Fibroblast of the aortic adventitia (primary cell): ENCODE measurements around the gene DSC3. TPM values are rescaled to one million over a fixed set of nuclear protein-coding genes. Genes with fewer than 3 reads are reported as not detected.

Experiments
- DNase-seq: peaks from one replicate; pipeline ENCODE4 v3.0.0-alpha.2; 2010; ENCODE audit warnings: low read depth
- H3K4me3 ChIP-seq: 2 replicates; pipeline ENCODE4 v1.5.1; 2011; ENCODE audit warnings: low read depth, mild to moderate bottlenecking, control low read depth, low read length, moderate library complexity
- small RNA-seq: library from RNA; depleted of rRNA; stranded (forward); fragments of <200 nt; gene quantifications from one replicate; pipeline ENCODE3, GENCODE V24; 2012
- total RNA-seq: library from RNA; depleted of rRNA; stranded (reverse); fragments of >200 nt; gene quantifications from 2 replicates; pipeline ENCODE4 v1.2.3, GENCODE V29; 2012; ENCODE audit warnings: low replicate concordance
- TF ChIP-seq, protein P1 (sequence below): IDR thresholded peaks from 2 replicates; pipeline ENCODE4 v1.5.1; 2011; ENCODE audit warnings: mild to moderate bottlenecking, low read length, control low read depth, inconsistent platforms; ENCODE audit not compliant: insufficient read depth

Gene DSC3
- total RNA-seq, 1 donor: 0.09 TPM

DNA sequence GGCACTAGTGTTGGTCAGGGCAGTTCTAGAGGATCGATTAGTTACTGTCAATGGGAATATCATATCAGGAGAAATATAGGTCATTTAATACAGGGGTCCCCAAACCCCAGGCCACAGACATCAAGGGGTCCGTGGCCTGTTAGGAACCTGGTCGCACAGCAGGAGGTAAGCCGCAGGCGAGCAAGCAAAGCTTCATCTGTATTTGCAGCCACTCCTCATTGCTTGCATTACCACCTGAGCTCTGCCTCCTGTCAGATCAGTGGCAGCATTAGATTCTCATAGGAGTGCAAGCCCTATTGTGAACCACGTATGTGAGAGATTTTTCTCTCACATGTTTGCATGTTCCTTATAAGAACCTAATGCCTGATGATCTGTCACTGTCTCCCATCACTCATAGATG, 81.9 kb downstream of the DSC3 start:
- TF ChIP-seq, protein P1, sequence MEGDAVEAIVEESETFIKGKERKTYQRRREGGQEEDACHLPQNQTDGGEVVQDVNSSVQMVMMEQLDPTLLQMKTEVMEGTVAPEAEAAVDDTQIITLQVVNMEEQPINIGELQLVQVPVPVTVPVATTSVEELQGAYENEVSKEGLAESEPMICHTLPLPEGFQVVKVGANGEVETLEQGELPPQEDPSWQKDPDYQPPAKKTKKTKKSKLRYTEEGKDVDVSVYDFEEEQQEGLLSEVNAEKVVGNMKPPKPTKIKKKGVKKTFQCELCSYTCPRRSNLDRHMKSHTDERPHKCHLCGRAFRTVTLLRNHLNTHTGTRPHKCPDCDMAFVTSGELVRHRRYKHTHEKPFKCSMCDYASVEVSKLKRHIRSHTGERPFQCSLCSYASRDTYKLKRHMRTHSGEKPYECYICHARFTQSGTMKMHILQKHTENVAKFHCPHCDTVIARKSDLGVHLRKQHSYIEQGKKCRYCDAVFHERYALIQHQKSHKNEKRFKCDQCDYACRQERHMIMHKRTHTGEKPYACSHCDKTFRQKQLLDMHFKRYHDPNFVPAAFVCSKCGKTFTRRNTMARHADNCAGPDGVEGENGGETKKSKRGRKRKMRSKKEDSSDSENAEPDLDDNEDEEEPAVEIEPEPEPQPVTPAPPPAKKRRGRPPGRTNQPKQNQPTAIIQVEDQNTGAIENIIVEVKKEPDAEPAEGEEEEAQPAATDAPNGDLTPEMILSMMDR: no peak
- no peak for DNase-seq

DNA sequence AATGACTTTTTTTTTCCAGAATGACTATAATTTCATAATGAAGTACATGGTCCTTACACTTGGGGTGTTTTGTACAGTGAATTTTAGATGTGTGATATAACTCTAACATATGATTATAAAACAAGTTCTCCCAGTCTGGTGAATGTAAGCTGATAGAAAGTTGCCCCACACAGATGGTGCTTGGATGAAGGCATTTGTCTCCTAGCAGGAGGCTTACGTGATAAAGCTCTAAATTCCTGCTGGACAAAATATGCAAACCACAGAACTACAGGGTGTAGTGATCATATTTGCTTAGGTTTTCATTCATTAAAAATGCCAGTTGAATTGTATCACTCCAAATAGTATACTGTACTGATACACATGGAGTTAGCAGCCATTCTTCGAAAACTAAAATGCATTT, 85.5 kb downstream of the DSC3 start:
- no peak overlapping the region for H3K4me3 ChIP-seq
- DNase-seq: no peak
- TF ChIP-seq, protein P1: no peak

More for the DNA sequence above, 81.9 kb downstream of the DSC3 start:
- no peak overlapping the region for H3K4me3 ChIP-seq

DNA sequence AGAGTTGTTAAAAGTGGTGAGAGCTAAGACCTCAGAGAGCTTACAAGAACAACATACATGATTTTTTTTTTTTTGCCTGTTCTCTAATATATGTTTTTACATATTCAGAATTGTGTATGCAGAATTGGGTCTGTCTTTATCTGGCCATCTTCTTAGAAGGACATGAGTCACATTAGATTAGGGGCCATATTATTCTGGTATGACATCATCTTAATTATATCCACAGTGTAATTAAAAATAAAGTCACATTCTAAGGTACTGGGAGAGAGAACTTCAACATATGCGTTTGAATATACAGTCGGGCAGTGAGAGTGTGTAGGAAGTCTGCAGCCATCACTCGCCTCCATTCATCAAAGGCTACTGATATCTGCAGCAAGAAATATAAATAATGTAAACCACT, 88.3 kb downstream of the DSC3 start:
- TF ChIP-seq, protein P1: no peak
- H3K4me3 ChIP-seq: no peak overlapping the region
- DNase-seq: no peak

DNA sequence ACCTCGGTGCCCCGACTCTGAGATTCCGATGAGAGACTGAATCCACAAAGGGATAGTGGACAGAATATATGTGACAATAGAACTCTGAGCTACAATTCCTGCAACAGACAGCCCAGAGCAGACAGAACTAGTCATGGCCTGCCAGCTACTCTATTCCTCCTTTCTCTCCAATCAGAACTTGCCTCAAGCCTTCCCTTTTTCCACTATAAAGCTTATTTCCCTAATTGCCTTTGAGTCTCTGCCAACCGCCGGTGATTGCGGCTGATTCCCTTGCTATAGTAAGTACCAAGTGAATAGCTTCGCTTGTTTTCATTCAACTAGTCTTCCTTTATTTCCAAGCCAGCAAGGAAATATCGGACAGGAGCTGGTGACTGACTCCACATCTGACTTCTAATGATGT, 96.8 kb downstream of the DSC3 start:
- no peak for DNase-seq
- TF ChIP-seq, protein P1: no peak
- H3K4me3 ChIP-seq: no peak overlapping the region

DNA sequence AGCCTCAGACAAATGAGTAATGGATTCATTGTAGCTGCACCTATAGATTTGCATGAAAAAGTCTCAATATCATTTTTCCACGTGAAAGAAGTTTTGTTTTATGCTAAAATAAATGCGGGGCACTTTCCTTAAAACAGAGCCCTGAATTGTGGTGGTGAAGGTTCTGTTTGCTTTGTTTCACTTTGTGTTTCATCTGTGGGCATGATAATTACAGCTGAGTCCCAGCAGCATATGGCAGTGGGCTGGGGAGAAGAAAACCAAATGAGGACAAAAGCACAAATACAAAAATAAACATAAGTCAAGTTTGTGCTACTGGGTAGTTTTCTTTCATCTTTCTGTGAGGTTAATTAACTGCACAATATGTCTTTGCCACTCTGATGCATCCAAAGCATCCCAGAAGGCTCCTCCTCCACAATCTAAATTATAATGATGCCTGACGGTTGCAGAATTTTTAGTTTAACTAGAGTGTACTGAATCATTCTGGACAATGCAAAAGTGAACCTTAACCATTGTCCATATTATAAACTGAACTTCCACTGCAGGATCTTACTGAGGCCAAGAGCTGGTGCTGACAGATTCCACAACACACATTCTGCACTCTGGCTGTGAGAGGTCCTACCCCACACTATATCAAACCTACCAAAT, 97.6 kb downstream of the DSC3 start:
- no peak overlapping the region for H3K4me3 ChIP-seq
- no peak for DNase-seq
- TF ChIP-seq, protein P1: no peak

DNA sequence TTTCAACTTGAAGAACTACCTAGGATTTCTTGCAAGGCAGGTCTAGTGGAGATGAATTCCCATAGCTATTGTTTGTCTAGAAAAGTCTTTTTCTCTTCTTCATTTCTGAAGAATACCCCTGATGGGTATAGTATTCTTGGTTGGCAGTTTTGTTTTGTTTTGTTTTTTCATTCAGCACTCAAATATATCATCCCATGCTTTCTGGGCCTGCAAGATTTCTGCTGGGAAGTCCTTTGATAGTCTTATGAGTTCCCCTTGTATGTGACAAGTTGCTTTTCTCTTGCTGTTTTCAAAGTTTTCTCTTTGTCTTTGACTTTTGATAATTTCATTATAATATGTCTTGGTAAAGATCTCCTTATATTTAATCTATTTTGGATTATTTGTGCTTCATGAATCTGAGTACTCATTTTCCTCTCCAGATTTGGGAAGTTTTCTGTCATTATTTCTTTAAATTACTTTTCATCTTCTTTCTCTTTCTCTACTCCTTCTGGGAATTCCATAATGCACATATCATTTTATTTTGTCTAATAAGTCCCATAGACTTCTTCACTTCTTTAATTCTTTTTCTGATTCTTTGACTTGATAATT, 101.5 kb downstream of the DSC3 start:
- TF ChIP-seq, protein P1: no peak
- no peak for DNase-seq
- no peak overlapping the region for H3K4me3 ChIP-seq

Small RNA genes lying within 50 kb of the gene (small RNA-seq; reads per million reads assigned to genes)
- gene RNU6-857P: not detected

Other genes starting within 250 kb of the DSC3 start
- 0.82 TPM in 1 of 2 replicates, not detected in the other for gene DSC2, start 59.7 kb upstream of the DSC3 start, total RNA-seq
- 0.25 TPM in 1 of 2 replicates, not detected in the other for gene DSC1, start 120.1 kb upstream of the DSC3 start, total RNA-seq